AG10803 (cell line): ENCODE measurements around the gene GPX4.
"Not testable (repeated sequence)": the region's sequence is repeated elsewhere in the genome, so short reads cannot be mapped to it uniquely, and the experiment has no call there.

ENCODE experiments used
- DNase-seq: peaks from one replicate; pipeline ENCODE4 v3.0.0; 2010; ENCODE audit warnings: low read depth
- H3K4me3 ChIP-seq: 2 replicates; pipeline ENCODE4 v1.5.1; 2011; ENCODE audit warnings: mild to moderate bottlenecking, low read length, control low read depth
- TF ChIP-seq, protein P1 (sequence below): conservative IDR thresholded peaks from 2 replicates; pipeline ENCODE4 v1.5.1; 2011; ENCODE audit warnings: mild to moderate bottlenecking, low read length, control low read depth, inconsistent platforms

GPX4 gene

DNA sequence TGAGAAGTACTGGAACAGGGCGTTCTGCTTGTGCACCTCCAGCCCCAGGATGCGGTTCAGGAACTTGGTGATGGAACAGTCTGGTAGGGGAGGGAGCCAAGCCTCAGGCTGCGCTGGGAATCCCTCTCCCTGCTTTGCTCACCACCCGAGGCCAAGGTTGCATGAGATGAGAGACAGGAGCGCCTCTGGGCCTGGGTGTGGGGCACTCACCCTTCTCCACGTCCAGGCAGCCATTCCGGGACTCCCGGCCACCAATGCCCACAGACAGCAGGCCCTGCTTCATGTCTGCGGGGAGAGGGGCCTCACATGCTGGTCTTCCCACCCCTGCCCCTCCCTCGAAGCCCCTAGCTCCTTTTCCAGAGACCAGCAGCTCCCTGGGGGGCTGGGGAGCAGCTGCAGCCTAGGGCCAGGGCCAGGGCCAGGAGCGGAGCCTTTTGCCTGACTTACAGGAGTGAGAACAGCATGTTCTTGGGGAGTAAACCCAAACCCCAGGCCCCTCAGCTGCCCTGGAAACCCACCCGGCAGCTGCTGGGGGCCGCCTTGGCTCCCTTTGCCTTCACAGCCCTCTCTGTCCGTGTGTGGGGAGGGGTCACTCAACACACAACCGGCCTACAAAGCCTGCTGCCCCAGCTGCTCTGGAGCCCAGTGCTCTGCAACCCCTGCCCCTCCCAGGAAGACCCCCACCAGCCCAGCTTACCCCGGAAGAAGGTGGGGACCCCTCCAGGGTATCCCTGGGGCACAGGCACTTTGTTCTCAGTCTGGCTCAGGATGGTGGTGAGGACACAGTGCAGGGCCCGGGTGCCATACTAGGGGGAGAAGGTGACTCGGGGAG lies 7.2 kb downstream of the GPX4 start:
- no peak overlapping the region for H3K4me3 ChIP-seq
- TF ChIP-seq, protein P1, sequence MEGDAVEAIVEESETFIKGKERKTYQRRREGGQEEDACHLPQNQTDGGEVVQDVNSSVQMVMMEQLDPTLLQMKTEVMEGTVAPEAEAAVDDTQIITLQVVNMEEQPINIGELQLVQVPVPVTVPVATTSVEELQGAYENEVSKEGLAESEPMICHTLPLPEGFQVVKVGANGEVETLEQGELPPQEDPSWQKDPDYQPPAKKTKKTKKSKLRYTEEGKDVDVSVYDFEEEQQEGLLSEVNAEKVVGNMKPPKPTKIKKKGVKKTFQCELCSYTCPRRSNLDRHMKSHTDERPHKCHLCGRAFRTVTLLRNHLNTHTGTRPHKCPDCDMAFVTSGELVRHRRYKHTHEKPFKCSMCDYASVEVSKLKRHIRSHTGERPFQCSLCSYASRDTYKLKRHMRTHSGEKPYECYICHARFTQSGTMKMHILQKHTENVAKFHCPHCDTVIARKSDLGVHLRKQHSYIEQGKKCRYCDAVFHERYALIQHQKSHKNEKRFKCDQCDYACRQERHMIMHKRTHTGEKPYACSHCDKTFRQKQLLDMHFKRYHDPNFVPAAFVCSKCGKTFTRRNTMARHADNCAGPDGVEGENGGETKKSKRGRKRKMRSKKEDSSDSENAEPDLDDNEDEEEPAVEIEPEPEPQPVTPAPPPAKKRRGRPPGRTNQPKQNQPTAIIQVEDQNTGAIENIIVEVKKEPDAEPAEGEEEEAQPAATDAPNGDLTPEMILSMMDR, result no peak
- DNase-seq, result no peak

DNA sequence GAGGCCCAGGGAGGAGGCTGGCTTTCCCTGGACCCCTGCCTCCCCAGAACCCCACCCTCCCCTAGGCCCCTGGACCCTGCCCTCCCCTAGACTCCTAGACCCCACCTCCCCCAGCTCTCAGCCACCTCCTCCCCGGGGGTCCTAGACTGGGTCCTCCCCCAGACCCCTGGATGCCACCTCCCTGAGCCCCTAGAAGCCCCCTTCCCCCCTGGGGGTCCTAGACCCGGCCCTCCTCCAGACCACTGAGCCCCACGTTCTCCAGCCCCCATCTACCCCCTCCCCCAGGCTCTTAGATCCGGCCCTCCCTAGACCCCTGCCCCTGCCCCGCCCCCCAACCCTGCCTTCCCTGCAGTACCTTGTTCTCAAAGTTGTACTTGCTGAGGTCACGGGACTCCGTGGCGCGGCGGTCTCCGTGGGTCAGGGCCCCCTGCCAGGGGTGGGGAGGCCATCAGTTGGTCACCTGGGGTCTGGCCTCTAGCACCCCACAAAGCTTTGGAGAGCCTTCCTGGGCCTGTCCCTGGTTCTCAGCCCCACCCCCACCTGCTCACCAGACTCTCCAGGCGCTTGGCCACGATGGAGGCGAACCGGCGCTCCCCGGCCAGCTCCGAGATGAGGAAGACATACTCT lies 8.0 kb downstream of the GPX4 start:
- no peak for DNase-seq
- no peak overlapping the region for H3K4me3 ChIP-seq
- TF ChIP-seq, protein P1, result no peak

DNA sequence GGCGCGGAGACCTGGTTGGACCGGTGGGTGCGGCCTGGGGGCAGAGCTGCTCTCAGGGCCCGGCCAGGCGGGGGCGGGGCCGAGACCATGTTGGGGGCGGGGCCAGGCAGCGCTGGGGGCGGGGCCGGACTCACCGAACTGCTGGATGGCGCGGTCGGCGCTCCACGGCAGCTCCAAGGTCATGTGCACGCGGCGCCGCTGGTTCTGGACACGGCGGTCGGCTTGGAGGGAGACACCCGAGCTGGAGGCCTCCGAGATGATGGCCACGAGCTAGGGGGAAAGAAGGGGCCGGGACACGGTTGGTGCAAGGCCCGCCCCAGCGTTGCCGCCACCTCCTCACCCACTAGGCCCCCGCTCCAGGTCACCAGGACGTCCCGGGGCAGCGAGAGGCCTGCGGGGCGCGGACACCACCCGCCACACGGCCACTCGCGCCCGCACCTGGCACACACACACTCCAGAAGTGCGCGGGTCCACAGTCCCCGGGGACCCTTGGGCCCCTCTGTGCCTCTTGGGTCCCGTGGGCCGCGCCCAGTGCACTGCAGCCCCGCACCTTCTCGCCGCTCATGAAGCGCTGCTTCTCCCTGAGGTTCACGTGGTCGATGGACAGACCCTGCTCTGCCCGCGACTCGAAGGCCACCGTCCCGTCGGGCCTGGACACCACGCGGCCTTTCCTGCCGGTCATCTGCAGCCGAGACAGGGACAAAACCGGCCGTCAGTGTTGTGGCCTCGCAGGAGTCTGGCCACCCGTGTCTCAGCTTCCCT lies 8.7 kb downstream of the GPX4 start:
- TF ChIP-seq, protein P1, result no peak
- H3K4me3 ChIP-seq, result no peak overlapping the region
- DNase-seq, result no peak

DNA sequence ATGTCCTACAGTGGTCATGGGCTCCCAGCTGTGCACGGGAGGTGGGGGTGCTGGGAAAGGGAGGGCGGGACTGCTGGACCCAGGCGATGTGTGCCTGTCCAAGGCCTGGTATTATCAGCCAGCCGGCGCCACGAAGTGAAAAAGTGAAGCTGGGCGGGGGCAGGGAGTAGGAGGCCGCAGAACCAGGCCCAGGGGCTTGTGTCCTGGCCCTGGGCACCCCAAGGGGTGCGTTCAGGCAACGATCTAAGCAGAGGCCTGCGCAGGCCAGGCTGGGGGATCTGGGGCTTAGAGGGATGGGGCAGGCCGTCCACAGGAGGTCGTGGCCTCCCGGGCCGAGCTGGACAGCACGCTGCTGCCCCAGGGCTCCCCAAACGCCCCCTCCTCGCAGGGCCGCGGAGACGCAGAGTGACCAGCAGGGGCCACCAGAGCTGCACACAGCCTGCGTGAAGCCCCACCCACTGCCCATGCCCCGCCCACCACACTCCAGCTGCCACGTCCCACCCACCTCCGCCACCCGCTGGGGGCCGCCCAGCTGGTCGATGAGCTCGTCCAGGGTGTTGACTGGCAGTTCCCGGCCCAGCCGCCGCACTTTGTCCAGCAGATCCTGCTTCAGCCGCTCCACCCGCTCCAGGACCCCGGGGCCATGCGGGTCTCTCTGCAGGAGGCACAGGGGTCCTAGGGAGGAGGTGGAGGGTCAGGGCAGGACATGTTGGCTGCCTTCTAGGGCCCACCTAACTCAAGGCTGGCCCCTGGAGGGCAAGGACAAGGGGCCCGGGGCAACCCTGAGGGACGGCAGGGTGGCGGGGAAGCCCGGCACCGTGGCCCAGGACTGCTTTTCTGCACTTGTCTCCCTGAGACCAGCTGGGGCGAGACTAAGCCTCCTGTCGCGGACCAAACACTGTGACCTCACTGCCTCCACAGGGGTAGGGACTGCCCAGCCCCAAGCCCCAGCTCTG lies 9.5 kb downstream of the GPX4 start:
- TF ChIP-seq, protein P1, result peak; percentile 61
- no peak overlapping the region for H3K4me3 ChIP-seq
- DNase-seq, result peak; percentile 92

DNA sequence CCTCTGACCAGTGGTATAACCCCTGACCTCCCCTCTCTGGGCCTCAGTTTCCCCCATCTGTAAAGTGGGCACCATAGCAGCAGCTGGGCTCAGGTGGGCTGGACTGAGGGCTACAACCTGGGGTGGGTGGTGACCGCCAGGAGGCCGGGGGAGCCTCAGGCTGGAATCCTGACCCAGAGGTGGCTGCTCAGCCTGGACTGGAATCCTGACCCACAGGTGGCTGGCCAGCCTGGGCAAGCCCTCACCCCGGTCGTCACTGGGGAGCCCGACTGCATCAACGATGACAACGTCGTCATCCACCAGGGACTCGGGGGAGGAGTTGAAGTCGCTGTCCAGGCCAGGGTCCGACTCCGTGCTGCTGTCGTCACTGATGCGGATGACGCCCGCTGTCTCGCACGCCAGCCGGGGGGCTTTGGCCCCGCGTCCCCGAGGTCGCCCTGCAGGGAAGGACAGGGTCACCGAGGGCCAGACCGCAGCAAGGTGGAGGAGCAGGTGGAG lies 10.2 kb downstream of the GPX4 start:
- DNase-seq, result no peak
- no peak overlapping the region for H3K4me3 ChIP-seq
- TF ChIP-seq, protein P1, result no peak

DNA sequence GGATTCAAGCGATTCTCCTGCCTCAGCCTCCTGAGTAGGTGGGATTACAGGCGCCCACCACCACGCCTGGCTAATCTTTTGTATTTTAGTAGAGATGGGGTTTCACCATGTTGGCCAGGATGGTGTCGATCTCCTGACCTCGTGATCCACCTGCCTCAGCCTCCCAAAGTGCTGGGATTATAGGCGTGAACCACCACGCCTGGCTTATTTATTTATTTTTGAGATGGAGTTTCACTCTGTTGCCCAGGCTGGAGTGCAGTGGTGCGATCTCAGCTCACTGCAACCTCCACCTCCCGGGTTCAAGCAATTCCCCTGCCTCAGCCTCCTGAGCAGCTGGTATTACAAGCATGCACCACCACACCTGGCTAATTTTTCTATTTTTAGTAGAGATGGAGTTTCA lies 10.9 kb downstream of the GPX4 start:
- DNase-seq, H3K4me3 ChIP-seq: not testable (repeated sequence)
